ENCODE results near the gene RUSF1. TPM values are rescaled to one million over a fixed set of nuclear protein-coding genes. Genes with fewer than 3 reads are reported as not detected.

Gene RUSF1
- total and polyA plus RNA-seq, 10 of the 15 experiments (the other 5 are each of a cell fraction or from before 2014, with no cell fraction given), result 0.20 to 46.3 (median 29.7) TPM

DNA sequence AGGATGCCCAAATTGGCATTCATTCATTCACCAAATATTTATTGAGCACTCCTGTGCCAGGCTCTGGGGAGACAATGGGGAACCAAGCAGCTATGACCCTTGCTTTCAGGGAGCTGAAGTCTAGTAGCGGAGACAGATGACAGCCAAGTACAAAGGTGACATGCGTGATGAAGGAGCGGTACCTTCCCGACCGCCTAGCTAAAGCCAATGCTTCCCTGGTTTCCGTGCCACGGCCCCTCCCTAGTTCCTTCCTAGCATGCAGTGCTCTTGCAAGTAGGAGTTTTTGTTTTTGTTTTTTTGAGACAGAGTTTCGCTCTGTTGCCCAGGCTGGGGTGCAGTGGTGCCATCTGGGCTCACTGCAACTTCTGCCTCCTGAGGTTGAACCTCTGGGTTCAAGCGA, 28.4 kb downstream of the RUSF1 start:
- TF ChIP-seq MXI1 (IDR thresholded peaks at IDR 0.05; ENCODE audit: low read depth, low read length) (no peak), SMAD5 (IDR thresholded peaks at IDR 0.05; ENCODE audit: low read depth) (no peak), SMC3 (IDR thresholded peaks at IDR 0.05; ENCODE audit: borderline replicate concordance, low read length) (no peak), KDM1A (IDR thresholded peaks at IDR 0.05; ENCODE audit: borderline replicate concordance) (no peak), CBX3 (IDR thresholded peaks at IDR 0.05; ENCODE audit: borderline replicate concordance, low read depth) (no peak), BHLHE40 (IDR thresholded peaks at IDR 0.05; ENCODE audit: borderline replicate concordance in 1 of 2, low read depth in 2 of 2, low read length in 1 of 2) (no peak), PAX5 (IDR thresholded peaks at IDR 0.05; ENCODE audit: borderline replicate concordance, low read depth, low read length) (no peak), ETV6 (conservative IDR thresholded peaks at IDR 0.05 in 1 of 2, IDR thresholded peaks at IDR 0.05 in 1 of 2; ENCODE audit: borderline replicate concordance in 1 of 2, low read depth in 1 of 2) (no peak), CREB1 (IDR thresholded peaks at IDR 0.05; ENCODE audit: low read depth) (no peak), SREBF2 (IDR thresholded peaks at IDR 0.05; ENCODE audit: low read length) (no peak), ZZZ3 (IDR thresholded peaks at IDR 0.05; ENCODE audit: control insufficient read depth, insufficient read length, low read depth) (no peak), ELK1 (IDR thresholded peaks at IDR 0.05; ENCODE audit: low read depth, low read length) (no peak), TCF12 (IDR thresholded peaks at IDR 0.05; ENCODE audit: low read depth, low read length) (no peak)
- TF ChIP-seq, protein P1, sequence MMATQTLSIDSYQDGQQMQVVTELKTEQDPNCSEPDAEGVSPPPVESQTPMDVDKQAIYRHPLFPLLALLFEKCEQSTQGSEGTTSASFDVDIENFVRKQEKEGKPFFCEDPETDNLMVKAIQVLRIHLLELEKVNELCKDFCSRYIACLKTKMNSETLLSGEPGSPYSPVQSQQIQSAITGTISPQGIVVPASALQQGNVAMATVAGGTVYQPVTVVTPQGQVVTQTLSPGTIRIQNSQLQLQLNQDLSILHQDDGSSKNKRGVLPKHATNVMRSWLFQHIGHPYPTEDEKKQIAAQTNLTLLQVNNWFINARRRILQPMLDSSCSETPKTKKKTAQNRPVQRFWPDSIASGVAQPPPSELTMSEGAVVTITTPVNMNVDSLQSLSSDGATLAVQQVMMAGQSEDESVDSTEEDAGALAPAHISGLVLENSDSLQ (IDR thresholded peaks at IDR 0.05), result no peak

More for the DNA sequence above, 28.4 kb downstream of the RUSF1 start:
- ChIA-PET SMC1A (ENCODE audit: uncharacterized antibody, unreplicated experiment) (interaction anchor here (1.0 kb wide), 1 partner anchor 197 kb away, joined by 3 read pairs; no protein-coding TSS in a partner anchor), POLR2A (no interaction called here), CTCF (no interaction called here), RAD21 (ENCODE audit: unreplicated experiment) (no interaction called here)
- BruUV-seq (replicated peaks), result no TSS peak
- no peak overlapping the region for H3K27ac ChIP-seq (ENCODE audit: control insufficient read depth, insufficient read depth)
- DNase-seq (ENCODE audit: low read depth, low spot score), result no peak
- no peak for ATAC-seq
- no peaks in the 10 kb centered on the region for H3K79me2 ChIP-seq (ENCODE audit: control insufficient read depth, insufficient read depth, low read length)
- intact Hi-C loops (cut with micrococcal nuclease; ENCODE audit: unreplicated experiment), result no loop called here
- FAIRE-seq, result no peak
- in situ Hi-C loops (cut with MboI), result no loop called here
- peaks cover 0 to 6% of the 10 kb centered on the region in 2 experiments; a peak in 3 of 4 replicates for H3K27me3 ChIP-seq (replicated peaks in 1 of 2; ENCODE audit: control insufficient read depth in 2 of 2, insufficient read depth in 2 of 2, low read length in 1 of 2)
- no peaks in the 10 kb centered on the region for H3K9me3 ChIP-seq (replicated peaks; ENCODE audit: control insufficient read depth, insufficient read depth, low read length)
- 78% methylated on average over 9 of the region's 9 CpGs for WGBS (ENCODE audit: insufficient coverage, insufficient replicate concordance, low lambda C conversion rate, missing lambda C conversion rate)
- H3K9ac ChIP-seq (ENCODE audit: control insufficient read depth, insufficient read depth, low read length), result no peak overlapping the region
- H3K36me3 ChIP-seq (ENCODE audit: control insufficient read depth in 2 of 2, insufficient read depth in 2 of 2, low read length in 1 of 2), result no peaks in the 10 kb centered on the region
- no peaks in the 10 kb centered on the region for H4K20me1 ChIP-seq (ENCODE audit: control insufficient read depth, insufficient read depth)
- no peak overlapping the region for H3K4me3 ChIP-seq
- no peak overlapping the region for H2AFZ ChIP-seq (ENCODE audit: control insufficient read depth, low read depth, low read length)
- H3K4me2 ChIP-seq (ENCODE audit: control insufficient read depth, insufficient read depth), result no peak overlapping the region
- peaks cover 7% of the 10 kb centered on the region; the same call in 1 of the 2 replicates for H3K4me1 ChIP-seq (ENCODE audit: control insufficient read depth, insufficient read depth, low read length)

Measured in GM12878 (cell line).